GM19324 (cell line): ENCODE results near the gene C6orf132.

Source experiments
- ATAC-seq: cut with Tn5 transposase; IDR thresholded peaks from one replicate; pipeline ENCODE4 v1.9.1; 2021; ENCODE audit warnings: mild to moderate bottlenecking, moderate library complexity; ENCODE audit not compliant: unreplicated experiment, low FRiP score

The C6orf132 gene

GRCh38 chr6:42106112-42107023 lies 36.1 kb downstream of the C6orf132 start:
- ATAC-seq, result no peak

DNA sequence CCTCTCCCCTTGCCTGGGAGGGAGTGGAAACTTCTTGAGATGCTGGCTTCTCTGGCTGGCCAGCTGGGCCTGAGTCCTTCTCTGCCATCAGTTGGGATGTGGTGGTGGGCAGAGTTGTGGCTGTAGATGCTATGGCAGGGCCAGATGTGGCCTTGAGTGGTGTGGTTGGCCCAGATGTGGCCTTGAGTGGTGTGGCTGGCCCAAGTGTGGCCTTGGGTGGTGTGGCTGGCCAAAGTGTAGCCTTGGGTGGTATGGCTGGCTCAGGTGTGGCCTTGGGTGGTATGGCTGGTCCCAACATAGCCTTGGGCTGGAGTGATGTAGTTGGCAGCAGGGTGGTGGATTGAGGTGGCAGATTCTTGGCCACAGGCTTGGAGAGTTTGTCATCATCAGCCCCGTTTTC lies 36.7 kb downstream of the C6orf132 start:
- ATAC-seq, result no peak

GRCh38 chr6:42105156-42105648 lies 37.2 kb downstream of the C6orf132 start:
- no peak for ATAC-seq

GRCh38 chr6:42104804-42105125 lies 37.7 kb downstream of the C6orf132 start:
- no peak for ATAC-seq

DNA sequence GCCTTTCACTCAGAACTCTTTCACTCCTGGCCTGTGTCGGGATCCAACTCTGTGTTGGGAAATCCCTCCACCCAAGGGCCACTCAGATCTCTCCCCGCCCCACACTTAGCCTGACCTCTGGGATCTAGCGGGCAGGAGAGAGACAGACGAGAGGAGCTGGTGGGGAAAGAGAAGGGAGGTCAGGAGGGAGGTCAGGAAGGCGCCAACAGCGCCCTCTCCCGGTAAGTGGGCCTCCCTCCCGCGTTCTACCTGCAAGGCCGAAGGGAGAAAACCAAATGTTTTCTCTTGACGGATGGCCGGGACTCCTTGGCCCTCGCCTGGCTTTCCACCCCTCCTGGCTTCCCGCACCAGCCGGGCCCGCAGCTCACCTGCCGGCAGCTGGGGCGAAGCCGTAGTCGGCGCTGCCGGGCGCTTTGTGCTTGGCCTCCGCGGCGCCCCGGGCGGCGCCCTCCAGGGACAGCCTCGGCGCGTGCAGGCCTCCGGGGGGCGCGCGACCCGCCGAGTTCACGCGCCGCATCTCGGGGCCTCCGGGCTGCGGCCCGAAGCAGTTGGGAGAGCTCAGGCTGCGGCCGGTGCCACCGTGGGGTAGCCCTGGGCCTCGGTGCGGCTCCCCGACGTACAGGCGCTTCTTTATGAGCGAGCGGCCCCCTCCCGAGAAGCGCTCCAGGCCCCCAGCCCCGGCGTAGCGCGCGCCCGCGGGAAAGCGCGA lies 38.2 kb downstream of the C6orf132 start:
- ATAC-seq, result no peak

- no peak for ATAC-seq
Measured at GRCh38 chr6:42103753-42104094, 38.7 kb downstream of the C6orf132 start.

DNA sequence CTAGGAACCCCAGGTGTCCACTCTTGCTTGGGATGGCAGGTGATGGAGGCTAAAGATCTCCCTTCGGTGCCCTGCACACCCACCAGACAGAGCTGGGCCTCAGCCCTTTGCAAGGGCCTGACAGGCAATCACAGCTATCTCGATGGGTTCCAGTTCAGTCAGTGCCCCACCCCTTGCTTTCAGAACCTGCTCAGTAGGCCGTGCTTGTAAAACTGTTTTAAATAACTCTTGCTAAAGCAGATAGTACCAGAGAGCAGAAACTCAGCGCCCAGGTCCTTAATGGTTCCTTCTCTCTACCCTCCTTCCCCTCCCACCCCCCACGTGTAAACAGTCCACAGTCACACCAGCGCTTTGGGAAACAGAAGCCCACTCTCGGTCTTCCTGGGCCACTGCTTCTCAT lies 39.2 kb downstream of the C6orf132 start:
- ATAC-seq, result no peak

DNA sequence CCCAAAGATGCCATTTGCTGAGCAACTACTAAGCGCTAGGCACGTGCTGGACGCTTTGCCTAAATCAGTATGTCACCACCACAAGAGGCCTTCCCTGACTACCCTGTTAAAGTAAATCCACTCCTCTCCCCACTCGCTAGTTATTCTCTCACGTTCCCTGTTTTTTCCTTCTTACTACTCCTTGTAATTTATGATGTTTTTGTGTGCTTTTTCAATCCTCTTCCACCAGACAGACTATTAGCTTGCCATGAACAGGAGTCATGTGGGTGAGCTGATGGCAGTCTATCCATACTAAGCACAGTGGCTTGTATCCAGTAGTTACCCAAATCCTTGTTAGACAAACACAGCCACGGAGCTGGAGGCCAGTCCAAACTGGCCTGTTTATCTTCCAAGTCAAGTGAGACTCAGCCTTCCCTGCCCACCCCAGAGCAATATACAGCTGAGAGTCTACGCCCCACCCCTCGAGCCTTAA lies 41.2 kb downstream of the C6orf132 start:
- ATAC-seq, result no peak

GRCh38 chr6:42100029-42100901 lies 42.2 kb downstream of the C6orf132 start:
- ATAC-seq, result no peak

DNA sequence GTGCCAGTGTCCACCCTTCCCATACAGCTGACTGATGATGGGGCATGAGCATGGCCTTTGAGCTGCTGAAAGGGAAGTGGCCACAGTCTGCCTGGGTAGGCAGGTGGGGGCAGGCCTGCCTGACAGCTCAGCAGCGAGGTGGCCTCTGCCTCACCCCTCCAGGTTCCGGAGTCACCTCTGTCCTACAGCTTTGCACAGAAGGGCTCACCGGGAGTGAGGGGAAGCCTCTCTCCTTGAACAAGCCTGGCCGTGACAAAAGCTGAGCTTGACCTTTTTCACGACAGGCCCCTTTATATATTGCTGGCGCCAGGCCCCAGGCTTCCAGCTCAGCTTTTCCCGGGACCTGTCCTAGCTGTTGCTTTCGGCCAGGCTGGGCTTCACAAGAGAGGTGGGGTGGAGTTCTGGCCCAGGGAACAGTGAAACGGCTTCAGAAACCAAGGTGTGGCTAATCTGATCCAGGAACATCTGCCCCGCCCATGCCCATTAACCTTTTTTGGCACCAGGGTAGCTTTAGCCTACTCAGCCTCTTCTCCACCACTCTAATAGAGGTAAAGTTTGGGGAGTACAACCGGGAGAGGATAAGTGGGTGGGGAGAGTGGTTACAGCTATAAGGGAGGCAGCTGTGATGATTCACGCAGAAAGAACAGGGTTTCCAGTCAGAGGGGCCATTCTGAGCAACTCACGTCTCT lies 42.9 kb downstream of the C6orf132 start:
- ATAC-seq, result no peak

DNA sequence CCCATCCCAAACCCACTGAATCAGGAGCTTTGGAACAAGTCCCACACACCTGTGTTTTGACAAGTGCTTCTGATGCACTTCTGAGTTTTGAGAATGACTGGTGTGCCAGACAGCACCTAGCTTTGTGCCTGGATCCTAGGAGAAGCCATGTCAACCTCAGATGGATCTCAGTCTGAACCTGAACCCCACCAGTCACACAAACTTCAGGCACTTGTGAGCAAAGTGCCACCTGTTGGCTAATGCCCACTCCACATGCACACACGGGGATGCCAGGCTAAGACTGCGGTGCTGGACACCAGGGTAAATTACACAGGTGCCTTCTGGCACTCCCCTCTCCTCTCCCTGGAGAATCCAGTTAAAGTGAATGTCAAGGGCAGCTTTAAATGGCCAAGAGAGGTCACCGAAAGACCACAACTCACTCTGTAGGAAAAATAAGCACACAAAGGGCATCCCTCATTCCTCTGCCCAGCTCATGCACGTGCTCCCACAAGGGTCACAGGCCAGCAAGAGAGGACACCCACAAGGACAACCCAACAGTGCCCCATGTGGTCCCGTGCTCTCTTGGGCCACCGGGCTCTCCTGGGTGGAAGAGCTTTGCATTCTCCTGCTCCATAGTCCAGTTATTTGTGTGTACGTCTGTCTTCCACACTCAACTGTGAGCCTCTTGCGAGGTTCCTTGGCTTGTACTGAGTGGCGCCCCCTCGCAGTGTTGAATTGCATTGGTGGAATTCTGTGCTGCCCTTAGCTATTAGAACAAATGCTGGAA lies 46.5 kb downstream of the C6orf132 start:
- ATAC-seq, result no peak

GRCh38 chr6:42095094-42095493 lies 47.3 kb downstream of the C6orf132 start:
- ATAC-seq, result no peak

DNA sequence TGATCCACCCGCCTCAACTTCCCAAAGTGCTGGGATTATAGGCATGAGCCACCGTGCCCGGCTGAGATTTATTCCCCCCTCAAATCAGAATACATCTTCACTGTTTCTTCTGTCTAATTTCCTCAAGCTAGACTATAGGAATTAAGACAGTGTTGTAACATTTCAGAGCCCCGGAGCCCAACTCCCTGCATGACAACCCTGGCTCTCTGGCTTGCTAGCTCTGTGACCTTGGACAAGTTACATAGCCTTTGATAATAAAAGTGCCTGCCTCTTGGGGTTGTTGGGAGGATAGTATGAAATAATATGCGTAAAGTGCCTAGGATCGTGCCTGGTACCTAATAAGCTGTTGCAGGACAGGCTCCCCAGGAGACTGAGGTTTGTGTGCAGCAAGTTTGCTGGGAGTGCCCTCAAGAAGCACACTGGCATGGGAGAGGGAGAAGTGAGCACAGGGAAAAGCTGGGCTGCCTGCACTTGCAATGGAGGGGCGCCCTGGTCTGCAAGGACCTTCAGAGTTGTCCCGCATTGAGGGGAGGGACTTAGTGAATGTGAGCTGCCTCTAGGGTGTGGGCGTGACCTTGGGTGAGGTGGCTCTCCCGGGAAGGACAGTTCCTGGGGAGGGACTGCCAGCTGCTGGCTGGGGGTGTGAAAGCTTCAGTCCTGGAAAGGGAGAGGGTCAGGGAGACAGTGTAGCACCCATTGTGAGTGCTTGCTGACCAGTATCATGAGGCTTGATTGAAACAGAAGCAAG lies 48.7 kb downstream of the C6orf132 start:
- no peak for ATAC-seq

DNA sequence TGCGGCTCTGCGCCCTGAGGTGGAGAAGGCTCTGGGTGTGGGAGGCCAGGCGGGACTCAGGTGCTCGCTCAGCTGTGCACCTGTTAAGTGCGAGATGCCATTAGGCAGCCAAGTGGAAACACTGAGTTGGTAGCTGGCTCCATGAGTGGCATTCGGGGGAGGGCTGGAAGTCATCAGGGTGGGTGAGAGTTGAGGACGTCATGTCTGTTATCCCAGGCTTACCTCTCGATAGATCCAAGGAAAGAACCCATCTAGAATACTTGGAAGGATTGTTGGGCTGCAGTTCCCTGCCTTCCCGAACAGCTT lies 50.7 kb downstream of the C6orf132 start:
- no peak for ATAC-seq

DNA sequence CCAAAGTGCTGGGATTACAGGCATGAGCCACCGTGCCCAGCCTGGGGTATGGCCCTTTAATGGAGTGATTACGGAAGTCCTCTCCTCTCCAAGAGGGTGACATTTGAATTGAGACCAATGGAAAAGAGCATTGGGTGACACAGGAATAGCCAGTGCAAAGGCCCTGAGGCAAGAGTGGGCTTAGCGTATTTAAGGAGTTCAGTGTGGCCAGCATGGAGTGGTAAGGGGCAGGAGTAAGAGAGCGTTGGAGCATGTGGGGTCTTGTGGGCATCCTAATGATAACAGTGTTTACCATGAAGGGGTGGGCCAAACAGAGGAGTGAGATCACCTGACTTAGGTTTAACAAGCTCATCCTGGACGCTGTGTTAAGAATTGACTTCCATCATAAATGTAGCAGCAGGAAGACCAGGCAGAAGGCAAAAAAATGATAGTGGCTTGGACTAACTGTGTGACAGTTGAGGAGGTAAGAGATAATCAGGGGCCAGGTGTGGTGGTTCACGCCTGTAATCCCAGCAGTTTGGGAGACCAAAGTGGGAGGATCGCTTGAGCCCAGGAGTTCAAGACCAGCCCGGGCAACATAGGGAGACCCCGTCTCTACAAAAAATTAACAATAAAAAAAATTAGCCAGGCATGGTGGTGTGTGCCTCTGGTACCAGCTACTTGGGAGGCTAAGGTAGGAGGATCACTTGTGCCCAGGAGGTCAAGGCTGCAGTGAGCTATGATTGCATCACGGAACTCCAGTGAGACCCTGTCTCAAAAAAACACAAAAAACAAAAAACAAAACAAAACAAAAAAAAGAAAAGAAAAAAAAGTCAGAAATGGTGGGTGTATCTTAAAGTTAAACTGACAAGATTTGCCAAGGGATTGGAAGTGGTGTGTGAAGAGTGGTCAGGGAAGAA lies 51.4 kb downstream of the C6orf132 start:
- ATAC-seq, result no peak

- ATAC-seq, result no peak
Measured at GRCh38 chr6:42088101-42088591, 54.3 kb downstream of the C6orf132 start.

DNA sequence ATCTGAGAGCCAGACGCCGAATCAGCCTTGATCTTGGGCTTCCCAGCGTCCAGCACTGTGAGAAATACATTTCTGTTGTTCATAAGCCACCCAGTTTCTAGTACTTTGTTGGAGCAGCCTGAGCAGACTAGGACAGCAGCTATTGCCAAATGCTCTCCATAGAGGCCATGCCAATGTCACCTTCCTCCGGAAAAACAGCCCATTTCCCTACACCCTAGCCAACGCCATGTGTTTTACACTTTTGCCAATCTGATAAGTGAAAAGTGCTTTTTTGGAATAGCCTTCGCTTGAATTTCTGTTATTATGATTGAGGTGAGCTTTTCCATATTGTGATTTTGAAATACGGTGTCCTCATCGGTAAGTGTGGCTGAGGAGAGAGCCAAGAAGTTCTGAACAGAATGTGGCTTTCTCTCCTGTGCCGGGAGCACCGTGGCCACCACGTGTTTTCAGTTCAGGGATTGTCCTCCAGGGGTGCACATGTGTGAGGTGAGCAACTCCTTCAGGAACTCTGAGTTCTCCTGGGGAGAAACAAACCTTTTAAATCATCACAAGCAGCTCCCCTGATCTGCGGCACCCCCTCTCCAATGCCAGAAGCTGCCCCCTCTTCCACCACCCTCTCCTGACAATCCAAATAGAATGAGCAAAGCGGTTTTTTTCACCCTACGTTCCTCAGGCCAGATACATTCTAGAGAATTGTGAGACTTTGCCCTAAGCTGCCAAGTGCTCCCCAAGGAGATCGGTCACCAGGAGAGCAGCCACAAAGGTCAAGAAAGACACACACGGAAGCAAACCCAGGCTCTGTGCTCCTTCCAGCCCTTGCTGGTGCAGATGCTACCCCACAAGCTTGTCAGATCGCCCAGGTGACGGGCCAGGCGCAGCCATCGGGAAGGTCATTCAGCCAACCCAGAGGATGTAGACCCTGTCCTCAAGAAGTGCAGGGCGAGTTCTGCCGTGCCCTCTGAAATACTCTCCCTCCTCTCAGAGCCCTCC lies 56.1 kb downstream of the C6orf132 start:
- ATAC-seq, result no peak
